PC-3 (cell line): ENCODE results near the gene PFDN2. TPM values are rescaled to one million over a fixed set of nuclear protein-coding genes. Genes with fewer than 3 reads are reported as not detected.
A peak's percentile ranks its signal among the peaks of the same experiment; 100 is the strongest.

ENCODE experiments used
- ATAC-seq: fragments of 200-7000 bp; cut with Tn5 transposase; 2 replicates; pipeline ENCODE4 v1.9.1; 2020; ENCODE audit warnings: mild to moderate bottlenecking, moderate library complexity
- BruUV-seq: library from RNA; stranded (reverse); fragments of 400-500 nt; replicated peaks from 2 replicates; lab custom pipeline; 2021; lab: Mats Ljungman, UMichigan
- CTCF ChIA-PET: fragments of 300-600 bp; sonication (Branson Sonifier 250); formaldehyde crosslinking; loops from one replicate; lab custom pipeline; 2022; ENCODE audit warnings: antibody characterized with exemption; lab: Charles Lee
- POLR2A ChIA-PET: fragments of 300-600 bp; sonication (Branson Sonifier 250); formaldehyde crosslinking; loops from one replicate; lab custom pipeline; 2022; ENCODE audit warnings: antibody characterized with exemption; ENCODE audit not compliant: unreplicated experiment; lab: Charles Lee
- DNase-seq: peaks from one replicate; pipeline ENCODE4 v3.0.0-alpha.2; 2015
- H2AFZ ChIP-seq: fragments of 300-600 bp; sonication (generic); 2 replicates; pipeline ENCODE4 v1.6.0; 2016; ENCODE audit warnings: antibody characterized with exemption, low read length
- H3F3A ChIP-seq: fragments of 300-600 bp; sonication (generic); one replicate; pipeline ENCODE4 v1.6.0; 2017; ENCODE audit warnings: antibody characterized with exemption, low read length, control low read depth, mild to moderate bottlenecking; ENCODE audit not compliant: unreplicated experiment
- H3K27ac ChIP-seq: fragments of 300-600 bp; sonication (generic); 2 replicates; pipeline ENCODE4 v1.5.1; 2016; ENCODE audit warnings: mild to moderate bottlenecking, low read length
- H3K27me3 ChIP-seq: fragments of 300-600 bp; sonication (generic); 2 replicates; pipeline ENCODE4 v1.6.1; 2016; ENCODE audit warnings: low read length, mixed read lengths
- H3K36me3 ChIP-seq: fragments of 300-600 bp; sonication (generic); 2 replicates; pipeline ENCODE4 v1.6.1; 2016; ENCODE audit warnings: low read depth, mixed run types, low read length, mixed read lengths
- H3K4me1 ChIP-seq: fragments of 300-600 bp; sonication (generic); 2 replicates; pipeline ENCODE4 v1.5.1; 2016; ENCODE audit warnings: low read length; ENCODE audit not compliant: insufficient read depth
- H3K4me2 ChIP-seq: fragments of 300-600 bp; sonication (generic); 2 replicates; pipeline ENCODE4 v1.6.0; 2016; ENCODE audit warnings: low read length
- H3K4me3 ChIP-seq: fragments of 300-600 bp; sonication (generic); 2 replicates; pipeline ENCODE4 v1.5.1; 2016; ENCODE audit warnings: mild to moderate bottlenecking, low read length, mixed read lengths
- H3K79me2 ChIP-seq: fragments of 300-600 bp; sonication (generic); 2 replicates; pipeline ENCODE4 v1.6.1; 2017; ENCODE audit warnings: low read length, mixed read lengths
- H3K9ac ChIP-seq: fragments of 300-600 bp; sonication (generic); 2 replicates; pipeline ENCODE4 v1.6.0; 2016; ENCODE audit warnings: mild to moderate bottlenecking, low read length
- H3K9me2 ChIP-seq: fragments of 300-600 bp; sonication (generic); replicated peaks from 2 replicates; pipeline ENCODE4 v1.6.1; 2016; ENCODE audit warnings: mixed run types, low read length, mixed read lengths
- H3K9me3 ChIP-seq: fragments of 300-600 bp; sonication (generic); 2 replicates; pipeline ENCODE4 v1.6.1; 2016; ENCODE audit warnings: low read length, mixed read lengths
- H4K20me1 ChIP-seq: fragments of 300-600 bp; sonication (generic); 2 replicates; pipeline ENCODE4 v1.6.1; 2016; ENCODE audit warnings: low read length, mixed read lengths
- CTCF ChIP-seq: fragments of 300-600 bp; sonication (generic); conservative IDR thresholded peaks from 2 replicates; pipeline ENCODE4 v1.5.1; 2017; ENCODE audit warnings: antibody characterized with exemption, low read depth, mild to moderate bottlenecking, low read length
- EZH2 ChIP-seq: fragments of 300-600 bp; sonication (generic); IDR thresholded peaks from one replicate; pipeline ENCODE4 v1.6.1; 2017; ENCODE audit warnings: antibody characterized with exemption, mild to moderate bottlenecking, low read length; ENCODE audit not compliant: unreplicated experiment
- EZH2phosphoT487 ChIP-seq: fragments of 300-600 bp; sonication (generic); IDR thresholded peaks from 2 replicates; pipeline ENCODE4 v1.6.1; 2018; ENCODE audit warnings: mild to moderate bottlenecking, antibody characterized with exemption, low read length, borderline replicate concordance
- intact Hi-C: fragments of 100-400 bp; cut with micrococcal nuclease; formaldehyde crosslinking; loops from 2 replicates; pipeline ENCODE4 v1.9.0; 2023
- total RNA-seq: library from RNA; depleted of rRNA; stranded (reverse); fragments of >200 nt; gene quantifications from 2 replicates; pipeline ENCODE4 v1.2.3, GENCODE V29; 2014

The PFDN2 gene
- total RNA-seq, 1 experiment from 2014 or later: 197 TPM

DNA sequence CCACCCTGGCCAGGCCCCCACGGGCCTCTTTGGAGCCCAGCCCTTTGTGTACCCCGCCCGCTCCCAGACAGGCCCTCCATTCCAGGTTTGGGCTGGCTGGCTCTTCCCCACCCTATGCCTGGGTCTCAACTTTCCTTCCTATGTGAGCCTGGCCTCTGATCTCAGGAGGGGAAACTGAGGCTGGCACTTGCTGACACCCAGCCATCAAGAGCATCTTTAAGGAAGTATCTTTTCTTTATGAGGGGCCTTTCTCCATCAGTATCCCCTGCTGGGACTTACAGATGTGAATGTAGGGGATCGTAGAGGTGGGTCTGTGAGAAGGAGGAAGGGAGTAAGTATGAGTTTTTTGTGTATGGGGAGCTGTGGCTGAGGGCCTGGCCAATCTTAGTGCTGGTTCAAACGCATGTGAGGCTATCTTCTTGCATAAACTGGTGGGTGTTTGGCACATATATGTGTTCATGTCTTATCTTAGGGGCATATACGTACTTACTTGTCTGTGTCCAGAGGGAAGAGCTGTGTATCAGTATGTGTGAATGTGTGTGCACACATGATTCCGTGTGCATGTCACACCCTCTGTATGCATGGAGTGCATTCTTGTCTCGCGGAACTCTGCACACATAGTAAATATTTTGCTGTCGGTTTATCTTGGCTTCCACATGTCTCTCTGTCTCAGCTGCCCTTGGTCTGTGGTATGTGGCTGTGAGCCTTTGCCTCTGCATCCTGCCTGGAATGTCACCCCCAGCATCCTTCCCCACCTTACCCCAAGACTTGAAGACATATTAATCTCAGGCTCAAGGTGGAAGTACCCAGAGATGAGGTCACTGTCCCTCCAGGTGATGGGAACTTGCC is 33.9 kb downstream of the PFDN2 start:
- peak overlapping the region; percentile 56 for H3K27ac ChIP-seq
- H3K79me2 ChIP-seq: peaks cover 24% of the 10 kb centered on the region
- H3K36me3 ChIP-seq: no peaks in the 10 kb centered on the region
- CTCF ChIA-PET: interaction anchor here (0.6 kb wide), 1 partner anchor 298 kb away, joined by 5 read pairs; no protein-coding TSS in a partner anchor
- peak overlapping the region; percentile 68 for H3K4me2 ChIP-seq
- no TSS peak for BruUV-seq
- peak overlapping the region; percentile 28; the same call in 1 of the 2 replicates for H3K4me3 ChIP-seq
- TF ChIP-seq EZH2phosphoT487: no peak
- no peak for TF ChIP-seq CTCF
- no peak for TF ChIP-seq EZH2
- POLR2A ChIA-PET: interaction anchor here (0.6 kb wide), 1 partner anchor 82 kb away, joined by 4 read pairs; the partner anchor contains the start of gene PPOX
- intact Hi-C loops: no loop called here
- ATAC-seq (no peak), DNase-seq (no peak)
- H3K9me3 ChIP-seq: no peaks in the 10 kb centered on the region
- H3F3A ChIP-seq: no peaks in the 10 kb centered on the region
- 0 out of 2 replicates have a peak overlapping the region, but pooled peaks have one; percentile 18 for H3K9ac ChIP-seq
- no peak overlapping the region for H2AFZ ChIP-seq
- H3K4me1 ChIP-seq: peaks cover 76% of the 10 kb centered on the region
- H3K9me2 ChIP-seq: no peaks in the 10 kb centered on the region
- H3K27me3 ChIP-seq: no peaks in the 10 kb centered on the region
- no peaks in the 10 kb centered on the region for H4K20me1 ChIP-seq

DNA sequence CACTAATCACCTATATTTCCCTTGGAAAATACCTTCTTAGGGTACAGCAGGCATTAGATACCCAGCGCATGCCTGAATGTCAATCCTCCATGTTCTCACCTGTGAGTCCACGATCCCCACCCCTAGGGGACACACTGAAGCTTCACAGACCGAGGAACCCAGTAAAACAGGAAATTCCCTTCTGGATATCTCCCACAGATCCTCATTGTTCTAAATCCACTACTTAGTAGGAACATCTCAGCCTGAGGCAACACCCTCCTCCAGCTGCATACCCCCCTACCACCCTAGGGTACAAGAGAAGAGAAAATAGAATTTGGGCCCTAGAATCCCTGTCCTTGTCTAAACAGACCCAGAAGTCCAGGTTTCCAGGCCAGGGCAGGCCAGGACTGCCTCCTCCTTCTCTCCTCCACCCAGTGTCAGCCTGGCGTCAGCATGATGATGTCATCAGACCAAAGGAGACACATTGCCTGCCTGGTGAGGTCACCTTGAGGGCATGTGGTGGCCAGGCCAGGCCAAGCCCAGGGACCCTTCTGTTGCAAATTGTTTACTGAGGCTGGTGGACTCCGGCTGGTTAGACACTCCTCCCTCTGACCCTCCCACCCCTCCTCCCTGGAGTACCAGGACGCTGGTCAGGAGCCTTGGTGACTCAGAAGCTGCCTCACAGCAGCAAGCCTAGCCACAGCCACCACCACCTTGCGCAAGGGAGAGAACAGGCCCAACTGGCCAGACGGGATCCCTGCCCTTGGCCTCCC is 34.7 kb downstream of the PFDN2 start:
- Histone ChIP-seq H3K4me3 (peak overlapping the region; percentile 29; the same call in 1 of the 2 replicates), H3K36me3 (no peaks in the 10 kb centered on the region), H3K9me3 (no peaks in the 10 kb centered on the region), H3K27ac (peak overlapping the region; percentile 77), H2AFZ (peak overlapping the region; percentile 14; the same call in 1 of the 2 replicates), H3K79me2 (peaks cover 17% of the 10 kb centered on the region), H3K4me2 (peak overlapping the region; percentile 74), H3K4me1 (peaks cover 68% of the 10 kb centered on the region), H3K9me2 (no peaks in the 10 kb centered on the region), H3F3A (no peaks in the 10 kb centered on the region), H3K9ac (peak overlapping the region; percentile 34), H3K27me3 (no peaks in the 10 kb centered on the region), H4K20me1 (no peaks in the 10 kb centered on the region)
- BruUV-seq: no TSS peak
- peak; percentile 91 for ATAC-seq
- ChIA-PET POLR2A (interaction anchor here (0.6 kb wide), 1 partner anchor 83 kb away, joined by 4 read pairs; the partner anchor contains the start of gene PPOX), CTCF (interaction anchor here (0.6 kb wide), 1 partner anchor 299 kb away, joined by 5 read pairs; no protein-coding TSS in a partner anchor)
- intact Hi-C loops: no loop called here
- TF ChIP-seq CTCF (no peak), EZH2 (no peak), EZH2phosphoT487 (no peak)
- peak; percentile 99 for DNase-seq
